HepG2 (cell line): ENCODE measurements around the gene CAMSAP3. TPM values are rescaled to one million over a fixed set of nuclear protein-coding genes. Genes with fewer than 3 reads are reported as not detected.

Experiments used
- ATF3 ChIP-seq: sonication (generic); formaldehyde crosslinking; IDR thresholded peaks from 2 replicates; pipeline ENCODE4 v1.4.0; 2020; ENCODE audit warnings: missing genetic modification reagents
- ATRX ChIP-seq: sonication (generic); formaldehyde crosslinking; IDR thresholded peaks from 2 replicates; pipeline ENCODE4 v1.4.0; 2020; ENCODE audit warnings: missing genetic modification reagents, borderline replicate concordance
- FOXK2 ChIP-seq: fragments of 450-650 bp; IDR thresholded peaks from 2 replicates; pipeline ENCODE4 v1.6.1; 2016
- GTF3A ChIP-seq: sonication (generic); formaldehyde crosslinking; conservative IDR thresholded peaks from 2 replicates; pipeline ENCODE4 v1.4.0; 2020; ENCODE audit warnings: mild to moderate bottlenecking, missing genetic modification reagents
- HOXA5 ChIP-seq: sonication (generic); formaldehyde crosslinking; IDR thresholded peaks from 2 replicates; pipeline ENCODE4 v1.4.0; 2020; ENCODE audit warnings: missing genetic modification reagents
- KDM3A ChIP-seq: IDR thresholded peaks from 2 replicates; pipeline ENCODE4 v1.6.1; 2018; ENCODE audit warnings: low read depth, missing compliant biosample characterization
- LCORL ChIP-seq, 2 experiments: fragments of 450-650 bp in 1 of 2; sonication (generic) in 1 of 2; formaldehyde crosslinking in 1 of 2; IDR thresholded peaks; 2 replicates each; pipeline versions ENCODE4 v1.5.0 to v1.6.1; 2017 to 2020; ENCODE audit warnings: antibody characterized with exemption in 1 of 2, missing genetic modification reagents in 1 of 2
- PBX3 ChIP-seq: sonication (generic); formaldehyde crosslinking; IDR thresholded peaks from 2 replicates; pipeline ENCODE4 v1.8.1; 2023; ENCODE audit warnings: missing genetic modification reagents, inconsistent platforms, borderline replicate concordance
- REXO4 ChIP-seq: sonication (generic); formaldehyde crosslinking; IDR thresholded peaks from 2 replicates; pipeline ENCODE4 v1.8.0; 2022; ENCODE audit warnings: missing genetic modification reagents, mild to moderate bottlenecking, borderline replicate concordance
- SKI ChIP-seq: fragments of 450-650 bp; IDR thresholded peaks from one replicate; pipeline ENCODE4 v1.6.1; 2018; ENCODE audit warnings: mild to moderate bottlenecking; ENCODE audit not compliant: partially characterized antibody
- SMAD1 ChIP-seq: sonication (generic); formaldehyde crosslinking; IDR thresholded peaks from 2 replicates; pipeline ENCODE4 v1.4.0; 2020; ENCODE audit warnings: missing genetic modification reagents, low read depth, mild to moderate bottlenecking, borderline replicate concordance
- SNAI1 ChIP-seq: sonication (generic); formaldehyde crosslinking; IDR thresholded peaks from 2 replicates; pipeline ENCODE4 v1.5.0; 2020; ENCODE audit warnings: mild to moderate bottlenecking, missing genetic modification reagents, borderline replicate concordance
- U2AF1 ChIP-seq: fragments of 200-400 bp; formaldehyde crosslinking; optimal IDR thresholded peaks from 2 replicates; pipeline ENCODE3; 2017; ENCODE audit warnings: mild to moderate bottlenecking, low read depth, low read length
- ZNF20 ChIP-seq: sonication (generic); formaldehyde crosslinking; IDR thresholded peaks from 2 replicates; pipeline ENCODE4 v1.4.0; 2020; ENCODE audit warnings: mild to moderate bottlenecking, moderate library complexity, missing genetic modification reagents
- ZNF207 ChIP-seq: fragments of 450-650 bp; IDR thresholded peaks from 2 replicates; pipeline ENCODE4 v1.6.1; 2016; ENCODE audit warnings: antibody characterized with exemption, borderline replicate concordance
- ZNF274 ChIP-seq: sonication (generic); formaldehyde crosslinking; IDR thresholded peaks from 2 replicates; pipeline ENCODE4 v1.5.1; 2020; ENCODE audit warnings: mild to moderate bottlenecking, missing genetic modification reagents
- ZNF30 ChIP-seq: sonication (generic); formaldehyde crosslinking; IDR thresholded peaks from 2 replicates; pipeline ENCODE4 v1.5.0; 2020; ENCODE audit warnings: mild to moderate bottlenecking, missing genetic modification reagents
- ZNF337 ChIP-seq: sonication (generic); formaldehyde crosslinking; IDR thresholded peaks from 2 replicates; pipeline ENCODE4 v1.5.1; 2020; ENCODE audit warnings: missing genetic modification reagents, low read depth, mild to moderate bottlenecking, borderline replicate concordance
- ZNF546 ChIP-seq: sonication (generic); formaldehyde crosslinking; conservative IDR thresholded peaks from 2 replicates; pipeline ENCODE4 v1.8.1; 2023; ENCODE audit warnings: mild to moderate bottlenecking, missing genetic modification reagents
- ZNF746 ChIP-seq: sonication (generic); formaldehyde crosslinking; IDR thresholded peaks from 2 replicates; pipeline ENCODE4 v1.8.0; 2022; ENCODE audit warnings: mild to moderate bottlenecking, missing genetic modification reagents
- ZNF780A ChIP-seq: sonication (generic); formaldehyde crosslinking; IDR thresholded peaks from 2 replicates; pipeline ENCODE4 v1.8.0; 2022; ENCODE audit warnings: mild to moderate bottlenecking, missing genetic modification reagents, moderate library complexity
- ZNF878 ChIP-seq: sonication (generic); formaldehyde crosslinking; IDR thresholded peaks from 2 replicates; pipeline ENCODE4 v1.8.1; 2023; ENCODE audit warnings: mild to moderate bottlenecking, missing genetic modification reagents, moderate library complexity
- ZSCAN12 ChIP-seq: sonication (generic); formaldehyde crosslinking; IDR thresholded peaks from 2 replicates; pipeline ENCODE4 v1.9.0; 2021; ENCODE audit warnings: mild to moderate bottlenecking, missing genetic modification reagents
- ZZZ3 ChIP-seq: sonication (generic); formaldehyde crosslinking; IDR thresholded peaks from 2 replicates; pipeline ENCODE4 v1.4.0; 2020; ENCODE audit warnings: missing genetic modification reagents, mild to moderate bottlenecking, borderline replicate concordance
- polyA plus RNA-seq, 8 experiments: library from polyadenylated mRNA; depleted of rRNA in 3 of 8; stranded (reverse) in 7 of 8; unstranded in 1 of 8; fragments of >200 nt; fragmentation: Illumina TruSeq in 4 of 8; extraction: Trizol in 4 of 8; gene quantifications; 2 replicates each; pipeline versions ENCODE4 v1.2.1 to v1.2.3, GENCODE V29; 2011 to 2016; ENCODE audit warnings: low read depth in 4 of 8, missing spikeins in 1 of 8, mixed read lengths in 1 of 8; ENCODE audit not compliant: insufficient read depth in 1 of 8
- total RNA-seq, 5 experiments: library from RNA; depleted of rRNA; stranded (reverse); fragments of >200 nt; fragmentation: Illumina TruSeq; extraction: Trizol; gene quantifications; 2 replicates each; pipeline ENCODE4 v1.2.3, GENCODE V29; 2016; ENCODE audit warnings: low read depth in 1 of 5
- TF ChIP-seq, protein P1 (sequence below): sonication (generic); formaldehyde crosslinking; IDR thresholded peaks from 2 replicates; pipeline ENCODE4 v1.9.0; 2021; ENCODE audit warnings: missing genetic modification reagents, borderline replicate concordance

The CAMSAP3 gene
- total and polyA plus RNA-seq, 2 of the 13 experiments (the other 11 are each of a cell fraction or from before 2014, with no cell fraction given) = 10.8 to 11.8 TPM

DNA sequence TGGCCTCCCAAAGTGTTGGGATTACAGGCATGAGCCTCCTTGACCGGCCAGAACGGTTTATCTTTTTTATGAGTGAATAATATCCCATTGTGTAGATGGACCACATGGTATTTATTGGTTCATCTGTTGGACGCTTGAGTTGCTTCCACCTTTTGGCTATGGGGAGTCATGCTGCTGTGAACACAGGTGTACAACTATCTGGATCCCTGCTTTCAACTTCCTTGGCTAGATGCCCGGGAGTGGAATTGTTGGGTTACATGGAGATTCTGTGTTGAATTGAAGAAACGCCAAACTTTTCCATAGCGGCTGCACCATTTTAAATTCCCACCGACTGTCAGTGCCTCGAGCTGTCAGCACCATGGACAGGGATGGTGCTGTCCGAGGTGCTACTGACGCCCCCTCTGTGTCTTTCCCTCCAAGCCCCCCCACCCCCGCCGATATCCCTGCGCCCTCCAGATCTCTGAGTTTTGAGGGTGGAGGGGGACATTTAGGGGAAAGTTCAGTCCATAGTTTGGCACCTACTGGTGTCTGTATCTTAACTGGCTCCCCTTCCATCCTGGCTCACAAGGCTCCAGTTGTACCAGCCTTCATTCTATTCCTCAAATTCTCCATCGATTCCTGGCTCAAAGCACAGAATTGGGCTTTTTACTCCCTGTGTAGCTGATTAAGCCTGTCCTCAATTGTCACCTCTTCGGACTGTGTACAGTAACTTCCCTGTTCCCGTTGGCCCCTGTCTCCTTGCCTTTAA lies 32.8 kb upstream of the CAMSAP3 start (continued):
- peak; percentile 100 for TF ChIP-seq HOXA5 (CRISPR knock-in tag)
- TF ChIP-seq U2AF1 = no peak
- TF ChIP-seq ATF3 (CRISPR knock-in tag) = peak; percentile 95
- TF ChIP-seq ZZZ3 (CRISPR knock-in tag) = peak; percentile 85; the same call in 1 of the 2 replicates
- no peak for TF ChIP-seq REXO4 (CRISPR knock-in tag)
- TF ChIP-seq ZNF746 = peak; percentile 75; the same call in 1 of the 2 replicates
- TF ChIP-seq, protein P1, sequence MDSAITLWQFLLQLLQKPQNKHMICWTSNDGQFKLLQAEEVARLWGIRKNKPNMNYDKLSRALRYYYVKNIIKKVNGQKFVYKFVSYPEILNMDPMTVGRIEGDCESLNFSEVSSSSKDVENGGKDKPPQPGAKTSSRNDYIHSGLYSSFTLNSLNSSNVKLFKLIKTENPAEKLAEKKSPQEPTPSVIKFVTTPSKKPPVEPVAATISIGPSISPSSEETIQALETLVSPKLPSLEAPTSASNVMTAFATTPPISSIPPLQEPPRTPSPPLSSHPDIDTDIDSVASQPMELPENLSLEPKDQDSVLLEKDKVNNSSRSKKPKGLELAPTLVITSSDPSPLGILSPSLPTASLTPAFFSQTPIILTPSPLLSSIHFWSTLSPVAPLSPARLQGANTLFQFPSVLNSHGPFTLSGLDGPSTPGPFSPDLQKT = peak; percentile 96; the same call in 1 of the 2 replicates
- peak; percentile 89 for TF ChIP-seq ZNF274
- peak; percentile 64; the same call in 1 of the 2 replicates for TF ChIP-seq ZNF878
- TF ChIP-seq ZNF337 (CRISPR knock-in tag) = peak; percentile 84; the same call in 1 of the 2 replicates
- TF ChIP-seq KDM3A (CRISPR knock-in tag) = peak; percentile 93; the same call in 1 of the 2 replicates
- peak; percentile 91; the same call in 1 of the 2 replicates for TF ChIP-seq ZNF780A
- TF ChIP-seq PBX3 = peak; percentile 98
- TF ChIP-seq FOXK2 = no peak
- TF ChIP-seq ZNF546 = peak; percentile 97
- no peak for TF ChIP-seq LCORL (IDR thresholded peaks at IDR 0.05)
- 0 out of 2 replicates have a peak, but pooled peaks have one; percentile 45 for TF ChIP-seq LCORL (CRISPR knock-in tag; IDR thresholded peaks at IDR 0.05)
- TF ChIP-seq ZNF207 = no peak
- TF ChIP-seq SNAI1 (CRISPR knock-in tag) = peak; percentile 99
- no peak for TF ChIP-seq SKI
- TF ChIP-seq ZNF30 (CRISPR knock-in tag) = peak; percentile 96
- TF ChIP-seq GTF3A = no peak
- TF ChIP-seq ZNF20 = peak; percentile 90; the same call in 1 of the 2 replicates
- TF ChIP-seq ATRX = no peak
- TF ChIP-seq ZSCAN12 (CRISPR knock-in tag) = peak; percentile 99
- TF ChIP-seq SMAD1 (CRISPR knock-in tag) = no peak
